HL-60 (cell line): ENCODE measurements around the gene CBLN3.

Experiments used
- DNase-seq, 2 experiments: peaks; one replicate each; pipeline ENCODE4 v3.0.0-alpha.2; 2010 to 2020; ENCODE audit warnings: low read depth in 1 of 2, low spot score in 1 of 2
- H3K27ac ChIP-seq: fragments of 250-450 bp; sonication (Bioruptor Pico); replicated peaks from 2 replicates; pipeline ENCODE4 v1.5.1; 2020; ENCODE audit warnings: mild to moderate bottlenecking, moderate library complexity
- H3K27me3 ChIP-seq: fragments of 250-450 bp; sonication (Bioruptor Pico); 2 replicates; pipeline ENCODE4 v1.5.1; 2021; ENCODE audit warnings: mild to moderate bottlenecking, moderate library complexity; ENCODE audit not compliant: insufficient read depth, poor library complexity, severe bottlenecking
- H3K4me3 ChIP-seq: replicated peaks from 2 replicates; pipeline ENCODE4 v1.5.1; 2011; ENCODE audit warnings: mild to moderate bottlenecking, control low read depth, low read length; ENCODE audit not compliant: insufficient read depth
- CTCF ChIP-seq: IDR thresholded peaks from one replicate; pipeline ENCODE4 v1.5.1; 2011; ENCODE audit warnings: low read length, control low read depth, inconsistent platforms; ENCODE audit not compliant: insufficient read depth
- GABPA ChIP-seq: IDR thresholded peaks from 2 replicates; pipeline ENCODE4 v1.6.1; 2012; ENCODE audit warnings: low read depth
- POLR2AphosphoS5 ChIP-seq: IDR thresholded peaks from 2 replicates; pipeline ENCODE4 v1.6.1; 2012; ENCODE audit warnings: low read depth
- SPI1 ChIP-seq: IDR thresholded peaks from 2 replicates; pipeline ENCODE4 v1.6.1; 2012; ENCODE audit warnings: low read depth, mild to moderate bottlenecking, borderline replicate concordance
- TF ChIP-seq, protein P1 (sequence below): IDR thresholded peaks from 2 replicates; pipeline ENCODE4 v1.6.1; 2012; ENCODE audit warnings: low read depth; ENCODE audit not compliant: insufficient replicate concordance

CBLN3 gene

GRCh38 chr14:24406416-24406815, 23.1 kb downstream of the CBLN3 start:
- no peak for DNase-seq
- TF ChIP-seq SPI1: no peak
- no peak for TF ChIP-seq GABPA
- TF ChIP-seq CTCF: no peak
- TF ChIP-seq, protein P1, sequence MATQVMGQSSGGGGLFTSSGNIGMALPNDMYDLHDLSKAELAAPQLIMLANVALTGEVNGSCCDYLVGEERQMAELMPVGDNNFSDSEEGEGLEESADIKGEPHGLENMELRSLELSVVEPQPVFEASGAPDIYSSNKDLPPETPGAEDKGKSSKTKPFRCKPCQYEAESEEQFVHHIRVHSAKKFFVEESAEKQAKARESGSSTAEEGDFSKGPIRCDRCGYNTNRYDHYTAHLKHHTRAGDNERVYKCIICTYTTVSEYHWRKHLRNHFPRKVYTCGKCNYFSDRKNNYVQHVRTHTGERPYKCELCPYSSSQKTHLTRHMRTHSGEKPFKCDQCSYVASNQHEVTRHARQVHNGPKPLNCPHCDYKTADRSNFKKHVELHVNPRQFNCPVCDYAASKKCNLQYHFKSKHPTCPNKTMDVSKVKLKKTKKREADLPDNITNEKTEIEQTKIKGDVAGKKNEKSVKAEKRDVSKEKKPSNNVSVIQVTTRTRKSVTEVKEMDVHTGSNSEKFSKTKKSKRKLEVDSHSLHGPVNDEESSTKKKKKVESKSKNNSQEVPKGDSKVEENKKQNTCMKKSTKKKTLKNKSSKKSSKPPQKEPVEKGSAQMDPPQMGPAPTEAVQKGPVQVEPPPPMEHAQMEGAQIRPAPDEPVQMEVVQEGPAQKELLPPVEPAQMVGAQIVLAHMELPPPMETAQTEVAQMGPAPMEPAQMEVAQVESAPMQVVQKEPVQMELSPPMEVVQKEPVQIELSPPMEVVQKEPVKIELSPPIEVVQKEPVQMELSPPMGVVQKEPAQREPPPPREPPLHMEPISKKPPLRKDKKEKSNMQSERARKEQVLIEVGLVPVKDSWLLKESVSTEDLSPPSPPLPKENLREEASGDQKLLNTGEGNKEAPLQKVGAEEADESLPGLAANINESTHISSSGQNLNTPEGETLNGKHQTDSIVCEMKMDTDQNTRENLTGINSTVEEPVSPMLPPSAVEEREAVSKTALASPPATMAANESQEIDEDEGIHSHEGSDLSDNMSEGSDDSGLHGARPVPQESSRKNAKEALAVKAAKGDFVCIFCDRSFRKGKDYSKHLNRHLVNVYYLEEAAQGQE: no peak
- no peak overlapping the region for H3K27ac ChIP-seq
- H3K4me3 ChIP-seq: no peak overlapping the region
- H3K27me3 ChIP-seq: no peaks in the 10 kb centered on the region

DNA sequence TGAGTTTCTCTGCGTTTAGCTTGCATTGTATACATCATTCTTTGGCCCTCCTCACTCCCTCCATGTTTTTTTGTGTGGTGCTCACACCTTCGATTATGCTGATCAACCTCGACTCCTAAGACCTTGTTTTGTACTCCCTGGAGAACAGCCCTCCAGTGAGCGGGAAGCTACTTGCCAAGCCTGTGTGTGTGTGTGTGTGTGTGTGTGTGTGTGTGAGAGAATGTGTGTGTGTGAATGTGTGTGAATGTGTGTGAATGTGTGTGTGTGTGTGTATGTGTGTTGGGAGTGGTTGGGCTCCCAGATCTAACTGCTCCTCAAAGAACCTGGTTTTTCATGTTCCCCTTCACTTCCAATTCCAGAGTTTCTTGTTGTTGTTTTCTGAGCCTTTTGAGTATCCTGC, 24.7 kb downstream of the CBLN3 start:
- no peak for DNase-seq
- no peak overlapping the region for H3K27ac ChIP-seq
- no peak overlapping the region for H3K4me3 ChIP-seq
- no peaks in the 10 kb centered on the region for H3K27me3 ChIP-seq
- TF ChIP-seq SPI1: no peak
- no peak for TF ChIP-seq CTCF
- no peak for TF ChIP-seq POLR2AphosphoS5
- TF ChIP-seq, protein P1: no peak
- no peak for TF ChIP-seq GABPA

DNA sequence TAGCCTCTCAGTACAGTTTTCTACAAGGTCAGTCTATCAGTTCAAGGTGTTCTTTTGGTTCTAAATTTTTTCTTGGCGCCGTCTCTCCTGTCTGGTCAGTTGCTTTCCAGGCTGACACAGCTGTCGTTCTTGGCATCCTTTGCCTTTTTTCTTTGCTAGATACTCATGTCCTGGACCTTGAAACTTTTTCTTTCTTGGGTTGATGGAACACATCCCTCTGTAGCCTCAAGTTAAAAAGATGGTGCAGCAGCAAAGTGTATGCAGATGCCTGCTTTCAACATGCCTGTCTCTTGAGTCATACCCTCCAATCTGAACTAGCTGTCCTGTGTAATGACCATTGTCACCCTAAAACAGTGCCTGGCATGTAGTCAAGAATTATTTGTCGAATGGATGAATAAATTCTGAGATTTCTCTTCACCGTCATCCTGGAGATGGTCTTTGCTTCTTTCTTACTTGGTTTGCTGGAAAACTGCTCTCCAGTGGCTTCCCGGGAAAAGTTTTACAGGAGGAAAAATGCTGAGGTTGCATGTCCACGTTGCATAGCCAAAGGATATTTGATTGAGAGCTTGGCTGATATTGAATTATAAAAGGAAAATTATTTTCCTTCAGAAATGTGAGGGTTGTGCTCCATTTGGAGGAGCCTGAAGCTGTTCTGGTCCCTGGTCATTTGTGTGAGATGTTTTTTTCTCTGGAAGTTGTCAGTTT, 26.0 kb downstream of the CBLN3 start:
- TF ChIP-seq GABPA (no peak), CTCF (no peak), POLR2AphosphoS5 (no peak), SPI1 (no peak)
- TF ChIP-seq, protein P1: no peak
- no peak overlapping the region for H3K27ac ChIP-seq
- H3K4me3 ChIP-seq: no peak overlapping the region
- H3K27me3 ChIP-seq: no peaks in the 10 kb centered on the region
- DNase-seq: no peak
